Keratinocyte (primary cell): ENCODE measurements around the gene TMEM129. TPM values are rescaled to one million over a fixed set of nuclear protein-coding genes. Genes with fewer than 3 reads are reported as not detected.
"Not testable (repeated sequence)": the region's sequence is repeated elsewhere in the genome, so short reads cannot be mapped to it uniquely, and the experiment has no call there.

Source experiments
- DNase-seq: peaks from one replicate; pipeline ENCODE4 v3.0.0-alpha.2; 2011; ENCODE audit warnings: low read depth, missing footprints, low spot score
- FAIRE-seq: peaks from 2 replicates; lab custom pipeline; 2011; peaks lifted over from hg19 to GRCh38; lab: Jason Lieb, UNC
- H2AFZ ChIP-seq: 2 replicates; pipeline ENCODE4 v1.6.0; 2012; ENCODE audit warnings: low read length, control low read depth, inconsistent platforms; ENCODE audit not compliant: control insufficient read depth
- H3K27ac ChIP-seq: 2 replicates; pipeline ENCODE4 v1.5.1; 2011; ENCODE audit warnings: low read length; ENCODE audit not compliant: control insufficient read depth, insufficient read depth
- H3K27me3 ChIP-seq: 3 replicates; pipeline ENCODE4 v1.6.0; 2011; ENCODE audit warnings: low read length; ENCODE audit not compliant: control insufficient read depth, insufficient read depth; ENCODE audit errors: extremely low read depth
- H3K36me3 ChIP-seq, 2 experiments: 2 replicates in 1 of 2; 3 replicates in 1 of 2; pipeline ENCODE4 v1.5.1; 2011; ENCODE audit warnings: low read length in 2 of 2, mild to moderate bottlenecking in 1 of 2; ENCODE audit not compliant: control insufficient read depth in 2 of 2, insufficient read depth in 2 of 2; ENCODE audit errors: extremely low read depth in 1 of 2
- H3K4me1 ChIP-seq: 3 replicates; pipeline ENCODE4 v1.5.1; 2011; ENCODE audit warnings: low read length; ENCODE audit not compliant: control insufficient read depth, insufficient read depth; ENCODE audit errors: extremely low read depth
- H3K4me2 ChIP-seq: 3 replicates; pipeline ENCODE4 v1.6.0; 2011; ENCODE audit warnings: low read depth, low read length; ENCODE audit not compliant: control insufficient read depth, insufficient read depth; ENCODE audit errors: extremely low read depth
- H3K4me3 ChIP-seq, 3 experiments: fragments of 200-600 bp in 1 of 3; sonication (generic) in 1 of 3; 2 replicates in 2 of 3; 3 replicates in 1 of 3; pipeline ENCODE4 v1.5.1; 2011 to 2016; ENCODE audit warnings: low read length in 3 of 3, mild to moderate bottlenecking in 3 of 3, control low read depth in 2 of 3, inconsistent platforms in 1 of 3, low read depth in 1 of 3, mixed read lengths in 1 of 3, mixed run types in 1 of 3, moderate library complexity in 1 of 3; ENCODE audit not compliant: control insufficient read depth in 2 of 3, insufficient read depth in 2 of 3; ENCODE audit errors: extremely low read depth in 1 of 3
- H3K79me2 ChIP-seq: 2 replicates; pipeline ENCODE4 v1.6.0; 2012; ENCODE audit warnings: low read length; ENCODE audit not compliant: control insufficient read depth, insufficient read depth
- H3K9ac ChIP-seq: 3 replicates; pipeline ENCODE4 v1.6.0; 2011; ENCODE audit warnings: low read length; ENCODE audit not compliant: control insufficient read depth, insufficient read depth; ENCODE audit errors: extremely low read depth
- H3K9me1 ChIP-seq: 3 replicates; pipeline ENCODE4 v1.6.0; 2011; ENCODE audit warnings: low read length; ENCODE audit not compliant: control insufficient read depth, insufficient read depth; ENCODE audit errors: extremely low read depth
- H3K9me3 ChIP-seq: 2 replicates; pipeline ENCODE4 v1.5.1; 2012; ENCODE audit warnings: low read depth, low read length; ENCODE audit not compliant: control insufficient read depth
- H4K20me1 ChIP-seq: 3 replicates; pipeline ENCODE4 v1.6.0; 2011; ENCODE audit warnings: low read length; ENCODE audit not compliant: control insufficient read depth, insufficient read depth; ENCODE audit errors: extremely low read depth
- CTCF ChIP-seq, 3 experiments: IDR thresholded peaks in 1 of 3; conservative IDR thresholded peaks in 1 of 3; optimal IDR thresholded peaks in 1 of 3; 2 replicates in 2 of 3; 3 replicates in 1 of 3; pipeline versions ENCODE3 to v1.5.1; 2011; ENCODE audit warnings: low read length in 3 of 3, mild to moderate bottlenecking in 3 of 3, moderate library complexity in 2 of 3, control low read depth in 1 of 3, inconsistent platforms in 1 of 3; ENCODE audit not compliant: insufficient read depth in 2 of 3; ENCODE audit errors: extremely low read depth in 1 of 3
- EZH2 ChIP-seq: IDR thresholded peaks from one replicate; pipeline ENCODE4 v1.6.1; 2012; ENCODE audit warnings: inconsistent platforms, mild to moderate bottlenecking, low read length, moderate library complexity
- dilution Hi-C: fragments of 300-500 bp; cut with MboI; formaldehyde crosslinking; loops from one replicate; pipeline ENCODE4 v1.7.0; 2020; ENCODE audit warnings: low sequenced_read_pairs; ENCODE audit not compliant: extremely low pct_ligation_motif_present
- polyA plus RNA-seq, 5 experiments: library from polyadenylated mRNA; depleted of rRNA in 3 of 5; stranded (reverse) in 3 of 5; stranded (forward) in 1 of 5; unstranded in 1 of 5; fragments of >200 nt; gene quantifications; 1 replicate in 1 of 5; 2 replicates in 3 of 5; 3 replicates in 1 of 5; pipeline versions ENCODE4 v1.2.1 to v1.2.3, GENCODE V29; 2011 to 2012; ENCODE audit warnings: missing spikeins in 2 of 5, low read depth in 1 of 5, low replicate concordance in 1 of 5

The TMEM129 gene
- polyA plus RNA-seq, 1 donor (not counting 4 experiments of a cell fraction or from before 2014, with no cell fraction given) = 11.7 TPM

GRCh38 chr4:1703867-1704266, 17.3 kb downstream of the TMEM129 start:
- Histone ChIP-seq H2AFZ (no peak overlapping the region), H4K20me1 (peaks cover 14% of the 10 kb centered on the region)
- FAIRE-seq = no peak

GRCh38 chr4:1701671-1702070, 19.5 kb downstream of the TMEM129 start:
- Histone ChIP-seq H3K79me2 (peaks cover 63% of the 10 kb centered on the region), H3K36me3 (peaks cover 17 to 65% of the 10 kb centered on the region in 2 experiments)
- DNase-seq, H3K27ac ChIP-seq, H3K4me3 ChIP-seq, H4K20me1 ChIP-seq, H3K4me2 ChIP-seq, H3K9ac ChIP-seq, H3K27me3 ChIP-seq, H2AFZ ChIP-seq, H3K4me1 ChIP-seq, FAIRE-seq, dilution Hi-C loops, H3K9me3 ChIP-seq, H3K9me1 ChIP-seq: not testable (repeated sequence)

More at GRCh38 chr4:1703867-1704266, 17.3 kb downstream of the TMEM129 start:
- Histone ChIP-seq H3K4me2 (no peak overlapping the region), H3K27ac (no peak overlapping the region), H3K9ac (no peak overlapping the region), H3K36me3 (peaks cover 15 to 59% of the 10 kb centered on the region in 2 experiments), H3K9me3 (no peaks in the 10 kb centered on the region), H3K27me3 (no peaks in the 10 kb centered on the region), H3K9me1 (peaks cover 2% of the 10 kb centered on the region), H3K4me1 (peaks cover 6% of the 10 kb centered on the region), H3K79me2 (peaks cover 81% of the 10 kb centered on the region), H3K4me3 (no peak overlapping the region)
- DNase-seq = no peak
- TF ChIP-seq CTCF (optimal IDR thresholded peaks at IDR 0.05 in 1 of 3, IDR thresholded peaks at IDR 0.05 in 1 of 3, conservative IDR thresholded peaks at IDR 0.05 in 1 of 3; ENCODE audit: extremely low read depth in 1 of 3, insufficient read depth in 2 of 3, low read length in 3 of 3) (no peak), EZH2 (no peak)
- dilution Hi-C loops = no loop called here

GRCh38 chr4:1695913-1696312, 25.2 kb downstream of the TMEM129 start:
- Histone ChIP-seq H3K36me3 (peaks cover 38 to 63% of the 10 kb centered on the region in 2 experiments), H3K4me2 (no peak overlapping the region), H2AFZ (no peak overlapping the region), H3K9ac (no peak overlapping the region), H4K20me1 (peaks cover 3% of the 10 kb centered on the region), H3K4me3 (no peak overlapping the region), H3K4me1 (no peaks in the 10 kb centered on the region), H3K9me1 (no peaks in the 10 kb centered on the region), H3K9me3 (no peaks in the 10 kb centered on the region), H3K79me2 (peaks cover 8% of the 10 kb centered on the region), H3K27ac (no peak overlapping the region), H3K27me3 (no peaks in the 10 kb centered on the region)
- DNase-seq (no peak), FAIRE-seq (no peak)
- no peak for TF ChIP-seq CTCF (optimal IDR thresholded peaks at IDR 0.05 in 1 of 3, IDR thresholded peaks at IDR 0.05 in 1 of 3, conservative IDR thresholded peaks at IDR 0.05 in 1 of 3; ENCODE audit: extremely low read depth in 1 of 3, insufficient read depth in 2 of 3, low read length in 3 of 3)
- TF ChIP-seq EZH2 = no peak
- dilution Hi-C loops = no loop called here
